Omental fat pad (tissue), 4 donors: Measurements from ENCODE around the gene VWA5B1. TPM values are rescaled to one million over a fixed set of nuclear protein-coding genes. Genes with fewer than 3 reads are reported as not detected.

Experiments
- ATAC-seq: fragments of 150-250 bp; one replicate; pipeline ENCODE4 v1.9.1; 2016; ENCODE audit warnings: mild to moderate bottlenecking, moderate library complexity; ENCODE audit not compliant: low FRiP score
- DNase-seq: peaks from one replicate; pipeline ENCODE4 v3.0.0-alpha.2; 2019; ENCODE audit warnings: low spot score
- CTCF ChIP-seq, 3 donors: fragments of 450-650 bp; IDR thresholded peaks; one replicate each; pipeline ENCODE4 v1.5.1; 2016 to 2017; ENCODE audit warnings: antibody characterized with exemption in 3 of 3, mild to moderate bottlenecking in 3 of 3, moderate library complexity in 2 of 3
- total RNA-seq, 4 donors: library from RNA; depleted of rRNA; stranded (reverse); fragments of >200 nt; gene quantifications; one replicate each; pipeline ENCODE4 v1.1.0, GENCODE V29; 2016

The VWA5B1 gene
- total RNA-seq, 4 donors from 2014 or later = not detected

GRCh38 chr1:20339811-20340457, 49.3 kb downstream of the VWA5B1 start:
- ATAC-seq (no peak), DNase-seq (no peak)
- TF ChIP-seq CTCF (IDR thresholded peaks at IDR 0.05) = no peak

GRCh38 chr1:20342294-20343148, 51.8 kb downstream of the VWA5B1 start:
- TF ChIP-seq CTCF (IDR thresholded peaks at IDR 0.05) = no peak
- DNase-seq = no peak
- ATAC-seq = no peak

- ATAC-seq (no peak), DNase-seq (no peak)
- TF ChIP-seq CTCF (IDR thresholded peaks at IDR 0.05) = no peak
Observed at GRCh38 chr1:20343149-20343937, 52.7 kb downstream of the VWA5B1 start.

GRCh38 chr1:20343938-20344302, 53.2 kb downstream of the VWA5B1 start:
- no peak for TF ChIP-seq CTCF (IDR thresholded peaks at IDR 0.05)
- ATAC-seq (no peak), DNase-seq (no peak)

- no peak for TF ChIP-seq CTCF (IDR thresholded peaks at IDR 0.05)
- ATAC-seq = no peak
- DNase-seq = no peak
Observed at GRCh38 chr1:20344738-20345137, 54.1 kb downstream of the VWA5B1 start.

- no peak for ATAC-seq
- no peak for TF ChIP-seq CTCF (IDR thresholded peaks at IDR 0.05)
- DNase-seq = no peak
Observed at GRCh38 chr1:20345419-20345818, 54.7 kb downstream of the VWA5B1 start.
